IMR-90 (cell line): ENCODE data around the gene FCHO1. TPM values are rescaled to one million over a fixed set of nuclear protein-coding genes. Genes with fewer than 3 reads are reported as not detected.

ENCODE experiments used
- ATAC-seq: fragments of 200-7000 bp; cut with Tn5 transposase; 2 replicates; pipeline ENCODE4 v1.9.1; 2020; ENCODE audit warnings: low read depth, mild to moderate bottlenecking, moderate library complexity
- BruUV-seq: library from RNA; stranded (reverse); fragments of 400-500 nt; replicated peaks from 2 replicates; lab custom pipeline; 2021; lab: Mats Ljungman, UMichigan
- CTCF ChIA-PET: fragments of 300-600 bp; formaldehyde crosslinking; extraction: SDS; loops from one replicate; lab custom pipeline; 2021; ENCODE audit warnings: antibody characterized with exemption; lab: Yijun Ruan, JAX
- POLR2A ChIA-PET: fragments of 300-600 bp; sonication (Branson Sonifier 250); formaldehyde crosslinking; loops from one replicate; lab custom pipeline; 2022; ENCODE audit warnings: antibody characterized with exemption; ENCODE audit not compliant: unreplicated experiment; lab: Charles Lee
- DNase-seq: peaks from one replicate; pipeline ENCODE4 v3.0.0; 2013
- H2AFZ ChIP-seq: replicated peaks from 2 replicates; pipeline ENCODE3; 2013; ENCODE audit warnings: low read length, mild to moderate bottlenecking; ENCODE audit not compliant: poor library complexity
- H2AK5ac ChIP-seq: 2 replicates; pipeline ENCODE4 v1.6.1; 2013; ENCODE audit warnings: low read depth, low read length, inconsistent platforms
- H2AK9ac ChIP-seq: replicated peaks from 2 replicates; pipeline ENCODE3; 2013; ENCODE audit warnings: mild to moderate bottlenecking, low read depth, low read length, moderate library complexity; ENCODE audit not compliant: poor library complexity
- H2BK120ac ChIP-seq: 2 replicates; pipeline ENCODE4 v1.6.1; 2013; ENCODE audit warnings: low read depth, low read length, inconsistent platforms
- H2BK15ac ChIP-seq: 3 replicates; pipeline ENCODE4 v1.6.1; 2013; ENCODE audit warnings: low read depth, low read length, inconsistent platforms
- H2BK20ac ChIP-seq: 2 replicates; pipeline ENCODE4 v1.6.1; 2013; ENCODE audit warnings: low read depth, mild to moderate bottlenecking, inconsistent platforms, low read length, moderate library complexity
- H2BK5ac ChIP-seq: 2 replicates; pipeline ENCODE4 v1.6.1; 2013; ENCODE audit warnings: mild to moderate bottlenecking, low read depth, low read length, inconsistent platforms; ENCODE audit not compliant: poor library complexity, severe bottlenecking
- H3K14ac ChIP-seq: replicated peaks from 2 replicates; pipeline ENCODE4 v1.6.1; 2013; ENCODE audit warnings: low read depth, low read length, inconsistent platforms
- H3K18ac ChIP-seq: 2 replicates; pipeline ENCODE4 v1.6.1; 2013; ENCODE audit warnings: low read depth, low read length, control low read depth
- H3K23ac ChIP-seq: 2 replicates; pipeline ENCODE4 v1.6.1; 2013; ENCODE audit warnings: low read depth, low read length, inconsistent platforms
- H3K27ac ChIP-seq: 2 replicates; pipeline ENCODE4 v1.5.1; 2013; ENCODE audit warnings: mild to moderate bottlenecking, control low read depth, low read length; ENCODE audit not compliant: insufficient read depth
- H3K27me3 ChIP-seq: 2 replicates; pipeline ENCODE4 v1.6.1; 2013; ENCODE audit warnings: low read length; ENCODE audit not compliant: control insufficient read depth, insufficient read depth
- H3K36me3 ChIP-seq: 2 replicates; pipeline ENCODE4 v1.6.1; 2013; ENCODE audit warnings: low read length, mixed read lengths; ENCODE audit not compliant: control insufficient read depth, insufficient read depth
- H3K4ac ChIP-seq: 2 replicates; pipeline ENCODE4 v1.6.1; 2013; ENCODE audit warnings: low read depth, low read length, inconsistent platforms
- H3K4me1 ChIP-seq: 2 replicates; pipeline ENCODE4 v1.6.1; 2013; ENCODE audit warnings: low read length, mixed read lengths; ENCODE audit not compliant: control insufficient read depth, insufficient read depth
- H3K4me2 ChIP-seq: 2 replicates; pipeline ENCODE4 v1.6.1; 2013; ENCODE audit warnings: low read depth, mild to moderate bottlenecking, control low read depth, low read length, moderate library complexity
- H3K4me3 ChIP-seq: 2 replicates; pipeline ENCODE4 v1.5.1; 2013; ENCODE audit warnings: low read depth, mild to moderate bottlenecking, control low read depth, low read length, moderate library complexity; ENCODE audit not compliant: insufficient read depth
- H3K56ac ChIP-seq: 2 replicates; pipeline ENCODE4 v1.6.1; 2013; ENCODE audit warnings: low read length, inconsistent platforms; ENCODE audit not compliant: insufficient read depth; ENCODE audit errors: extremely low read depth
- H3K79me1 ChIP-seq, 2 experiments: 2 replicates each; pipeline ENCODE4 v1.6.1; 2013; ENCODE audit warnings: low read length in 2 of 2, inconsistent platforms in 1 of 2, low read depth in 1 of 2
- H3K9ac ChIP-seq: 2 replicates; pipeline ENCODE4 v1.6.1; 2013; ENCODE audit warnings: low read depth, low read length, control low read depth
- H3K9me1 ChIP-seq: 2 replicates; pipeline ENCODE4 v1.6.1; 2013; ENCODE audit warnings: low read length, inconsistent platforms; ENCODE audit not compliant: insufficient read depth
- H3K9me3 ChIP-seq: 2 replicates; pipeline ENCODE4 v1.6.1; 2013; ENCODE audit warnings: low read length; ENCODE audit not compliant: control insufficient read depth, insufficient read depth
- H4K20me1 ChIP-seq: 2 replicates; pipeline ENCODE4 v1.6.1; 2013; ENCODE audit warnings: low read length, inconsistent platforms; ENCODE audit not compliant: insufficient read depth
- H4K5ac ChIP-seq: 2 replicates; pipeline ENCODE4 v1.6.1; 2013; ENCODE audit warnings: mild to moderate bottlenecking, low read depth, low read length, control low read depth
- H4K8ac ChIP-seq, 2 experiments: 2 replicates each; pipeline ENCODE4 v1.6.1; 2013; ENCODE audit warnings: low read depth in 2 of 2, low read length in 2 of 2, control low read depth in 1 of 2, inconsistent platforms in 1 of 2
- H4K91ac ChIP-seq: 2 replicates; pipeline ENCODE4 v1.6.1; 2013; ENCODE audit warnings: low read depth, low read length, inconsistent platforms; ENCODE audit not compliant: insufficient read depth
- CHD1 ChIP-seq: IDR thresholded peaks from 2 replicates; pipeline ENCODE4 v1.6.1; 2012; ENCODE audit warnings: low read depth, low read length, improper control_type of control experiment
- MXI1 ChIP-seq: IDR thresholded peaks from 2 replicates; pipeline ENCODE4 v1.6.1; 2012; ENCODE audit warnings: low read depth, mild to moderate bottlenecking, low read length, moderate library complexity, borderline replicate concordance
- WGBS, 2 experiments: methylation state at CpG; one replicate each; pipeline versions ENCODE4 v1.1.5 to v1.1.7; 2013; ENCODE audit warnings: missing lambda C conversion rate in 2 of 2; ENCODE audit not compliant: insufficient read length in 1 of 2; ENCODE audit errors: extremely low coverage in 2 of 2; 5-methylcytosine and 5-hydroxymethylcytosine counted together
- dilution Hi-C: fragments of 300-500 bp; cut with HindIII; formaldehyde crosslinking; loops from one replicate; pipeline ENCODE4 v1.14.3; 2018; ENCODE audit warnings: low sequenced_read_pairs; ENCODE audit not compliant: unreplicated experiment
- in situ Hi-C: fragments of 300-500 bp; cut with MboI; formaldehyde crosslinking; loops from 3 replicates; pipeline ENCODE4 v1.14.3; 2019; ENCODE audit warnings: low sequenced_read_pairs, inconsistent platforms, mixed read lengths
- intact Hi-C: fragments of 100-400 bp; cut with micrococcal nuclease; formaldehyde crosslinking; loops from 2 replicates; pipeline ENCODE4 v1.10.0; 2022
- polyA plus RNA-seq, 3 experiments: library from polyadenylated mRNA; depleted of rRNA; stranded (reverse); fragments of >200 nt; gene quantifications; 2 replicates each; pipeline ENCODE4 v1.2.3, GENCODE V29; 2012; ENCODE audit warnings: low replicate concordance in 1 of 3
- total RNA-seq: library from RNA; depleted of rRNA; stranded (reverse); fragments of >200 nt; gene quantifications from 2 replicates; pipeline ENCODE4 v1.2.3, GENCODE V29; 2012

FCHO1 gene
- total and polyA plus RNA-seq, 2 of the 4 experiments (the other 2 are of a cell fraction): 0.18 to 1.0 TPM

GRCh38 chr19:17764348-17764747, 13.1 kb downstream of the FCHO1 start:
- WGBS, 2 experiments: no CpG with 5 or more reads among the region's 7 CpGs
- CTCF ChIA-PET: interaction anchor here (0.5 kb wide), 1 partner anchor 246 kb away, joined by 3 read pairs; no protein-coding TSS in a partner anchor
- H3K14ac ChIP-seq: no peak overlapping the region
- no peaks in the 10 kb centered on the region for H3K9me3 ChIP-seq
- H3K4me3 ChIP-seq: no peak overlapping the region
- no peak overlapping the region for H2BK5ac ChIP-seq
- H4K20me1 ChIP-seq: no peaks in the 10 kb centered on the region
- POLR2A ChIA-PET: no interaction called here
- H4K91ac ChIP-seq: no peak overlapping the region
- no peak overlapping the region for H3K27ac ChIP-seq
- H3K18ac ChIP-seq: no peak overlapping the region
- no peaks in the 10 kb centered on the region for H3K9me1 ChIP-seq
- H3K23ac ChIP-seq: no peak overlapping the region
- BruUV-seq: no TSS peak
- no peak overlapping the region for H3K4me2 ChIP-seq
- H2AK5ac ChIP-seq: no peak overlapping the region
- dilution Hi-C loops: no loop called here
- no peaks in the 10 kb centered on the region for H3K4me1 ChIP-seq
- H3K56ac ChIP-seq: no peak overlapping the region
- H2AK9ac ChIP-seq: no peak overlapping the region
- H3K9ac ChIP-seq: no peak overlapping the region
- no peak overlapping the region for H4K5ac ChIP-seq
- H3K4ac ChIP-seq: no peak overlapping the region
- no peak overlapping the region for H4K8ac ChIP-seq
- no peak overlapping the region for H2BK120ac ChIP-seq
- no peak for DNase-seq
- H2BK20ac ChIP-seq: no peak overlapping the region
- H2BK15ac ChIP-seq: no peak overlapping the region
- H3K79me1 ChIP-seq: no peaks in the 10 kb centered on the region
- H2AFZ ChIP-seq: no peak overlapping the region
- in situ Hi-C loops: no loop called here
- no peaks in the 10 kb centered on the region for H3K36me3 ChIP-seq
- no peaks in the 10 kb centered on the region for H3K27me3 ChIP-seq
- no peak for TF ChIP-seq CHD1
- no peak for TF ChIP-seq MXI1
- ATAC-seq: no peak
- intact Hi-C loops: loop anchor here (10.0 kb wide), 2 partner anchors 270 to 310 kb away; no protein-coding TSS in a partner anchor
